WTC11 (cell line): ENCODE measurements around the gene RMDN3. TPM values are rescaled to one million over a fixed set of nuclear protein-coding genes. Genes with fewer than 3 reads are reported as not detected.

Experiments
- ATAC-seq: fragments of 200-7000 bp; cut with Tn5 transposase; 2 replicates; pipeline ENCODE4 v1.10.0; 2021; ENCODE audit warnings: mild to moderate bottlenecking, moderate library complexity
- CTCF ChIA-PET: fragments of 300-600 bp; sonication (Branson Sonifier 250); formaldehyde crosslinking; loops from one replicate; lab custom pipeline; 2021; ENCODE audit warnings: antibody characterized with exemption; lab: Charles Lee
- POLR2A ChIA-PET: fragments of 350-600 bp; sonication (Branson Sonifier 250); formaldehyde crosslinking; loops from one replicate; lab custom pipeline; 2021; ENCODE audit warnings: antibody characterized with exemption; lab: Charles Lee
- DNase-seq: peaks from one replicate; pipeline ENCODE4 v3.0.0; 2021; ENCODE audit warnings: low spot score
- H3K27ac Mint-ChIP-seq: 2 replicates; pipeline ENCODE4 v1.8.0; 2021; ENCODE audit warnings: mixed read lengths
- H3K27me3 Mint-ChIP-seq: 2 replicates; pipeline ENCODE4 v1.8.0; 2021; ENCODE audit warnings: low read depth, mild to moderate bottlenecking, moderate library complexity, mixed read lengths
- H3K36me3 Mint-ChIP-seq: 2 replicates; pipeline ENCODE4 v1.8.0; 2021; ENCODE audit warnings: mixed read lengths
- H3K4me1 Mint-ChIP-seq: 2 replicates; pipeline ENCODE4 v1.8.0; 2022; ENCODE audit warnings: mixed read lengths
- H3K4me3 Mint-ChIP-seq: 2 replicates; pipeline ENCODE4 v1.8.0; 2021; ENCODE audit warnings: mild to moderate bottlenecking, moderate library complexity, mixed read lengths
- H3K9me3 Mint-ChIP-seq: 2 replicates; pipeline ENCODE4 v1.8.0; 2021; ENCODE audit warnings: mixed read lengths
- AR ChIP-seq: fragments of 250-450 bp; sonication (Bioruptor Pico); IDR thresholded peaks from 2 replicates; pipeline ENCODE4 v1.9.0; 2021; ENCODE audit warnings: mild to moderate bottlenecking
- ATF1 ChIP-seq: sonication (generic); formaldehyde crosslinking; IDR thresholded peaks from 2 replicates; pipeline ENCODE4 v1.8.1; 2023; ENCODE audit warnings: mild to moderate bottlenecking, moderate library complexity, missing genetic modification reagents
- E2F4 ChIP-seq: sonication (generic); formaldehyde crosslinking; IDR thresholded peaks from 2 replicates; pipeline ENCODE4 v1.8.1; 2022; ENCODE audit warnings: low read depth, mild to moderate bottlenecking, moderate library complexity, missing genetic modification reagents, borderline replicate concordance
- HMGXB4 ChIP-seq: sonication (generic); formaldehyde crosslinking; IDR thresholded peaks from 2 replicates; pipeline ENCODE4 v1.8.1; 2023; ENCODE audit warnings: mild to moderate bottlenecking, moderate library complexity, missing genetic modification reagents
- KAT7 ChIP-seq: sonication (generic); formaldehyde crosslinking; IDR thresholded peaks from 2 replicates; pipeline ENCODE4 v1.8.1; 2023; ENCODE audit warnings: missing genetic modification reagents, mild to moderate bottlenecking, borderline replicate concordance
- MAX ChIP-seq: sonication (generic); formaldehyde crosslinking; IDR thresholded peaks from 2 replicates; pipeline ENCODE4 v1.8.0; 2022; ENCODE audit warnings: mild to moderate bottlenecking, missing genetic modification reagents
- NR2C2 ChIP-seq: sonication (generic); formaldehyde crosslinking; IDR thresholded peaks from 2 replicates; pipeline ENCODE4 v1.8.0; 2022; ENCODE audit warnings: mild to moderate bottlenecking, missing genetic modification reagents
- RELA ChIP-seq: sonication (generic); formaldehyde crosslinking; IDR thresholded peaks from 2 replicates; pipeline ENCODE4 v1.8.1; 2022; ENCODE audit warnings: missing genetic modification reagents, mild to moderate bottlenecking, borderline replicate concordance
- SOX15 ChIP-seq: fragments of 250-450 bp; sonication (Bioruptor Pico); IDR thresholded peaks from 2 replicates; pipeline ENCODE4 v1.9.0; 2021; ENCODE audit warnings: mild to moderate bottlenecking
- TEAD1 ChIP-seq: sonication (generic); formaldehyde crosslinking; IDR thresholded peaks from 2 replicates; pipeline ENCODE4 v1.8.0; 2022; ENCODE audit warnings: mild to moderate bottlenecking, missing genetic modification reagents
- USF2 ChIP-seq: sonication (generic); formaldehyde crosslinking; IDR thresholded peaks from 2 replicates; pipeline ENCODE4 v1.8.1; 2023; ENCODE audit warnings: mild to moderate bottlenecking, missing genetic modification reagents, moderate library complexity
- ZBTB43 ChIP-seq: sonication (generic); formaldehyde crosslinking; IDR thresholded peaks from 2 replicates; pipeline ENCODE4 v1.8.1; 2023; ENCODE audit warnings: mild to moderate bottlenecking, missing genetic modification reagents
- ZNF138 ChIP-seq: sonication (generic); formaldehyde crosslinking; conservative IDR thresholded peaks from 2 replicates; pipeline ENCODE4 v1.8.1; 2022; ENCODE audit warnings: mild to moderate bottlenecking, moderate library complexity, missing genetic modification reagents
- ZNF263 ChIP-seq: sonication (generic); formaldehyde crosslinking; IDR thresholded peaks from 2 replicates; pipeline ENCODE4 v1.8.1; 2022; ENCODE audit warnings: low read depth, mild to moderate bottlenecking, moderate library complexity, missing genetic modification reagents
- ZNF281 ChIP-seq: sonication (generic); formaldehyde crosslinking; IDR thresholded peaks from 2 replicates; pipeline ENCODE4 v1.8.0; 2023; ENCODE audit warnings: mild to moderate bottlenecking, missing genetic modification reagents
- ZNF396 ChIP-seq: fragments of 250-450 bp; sonication (Bioruptor Pico); IDR thresholded peaks from 2 replicates; pipeline ENCODE4 v1.8.0; 2021; ENCODE audit warnings: mild to moderate bottlenecking, moderate library complexity, borderline replicate concordance
- ZNF416 ChIP-seq: fragments of 250-450 bp; sonication (Bioruptor Pico); IDR thresholded peaks from 2 replicates; pipeline ENCODE4 v1.9.0; 2021; ENCODE audit warnings: mild to moderate bottlenecking, inconsistent platforms
- ZNF423 ChIP-seq: fragments of 250-450 bp; sonication (Bioruptor Pico); IDR thresholded peaks from 2 replicates; pipeline ENCODE4 v2.1.2; 2022; ENCODE audit warnings: mild to moderate bottlenecking, moderate library complexity
- ZNF671 ChIP-seq: fragments of 250-450 bp; sonication (Bioruptor Pico); IDR thresholded peaks from 2 replicates; pipeline ENCODE4 v1.8.0; 2021; ENCODE audit warnings: mild to moderate bottlenecking
- ZSCAN18 ChIP-seq: fragments of 250-450 bp; sonication (Bioruptor Pico); IDR thresholded peaks from 2 replicates; pipeline ENCODE4 v2.1.2; 2022; ENCODE audit warnings: mild to moderate bottlenecking, moderate library complexity
- total RNA-seq: library from RNA; stranded (reverse); gene quantifications from 3 replicates; pipeline ENCODE4 v1.2.3, GENCODE V29; 2021

The RMDN3 gene
- total RNA-seq, 1 experiment from 2014 or later, result 22.8 TPM

- no peak for TF ChIP-seq ZNF281 (CRISPR knock-in tag)
- no peak for TF ChIP-seq ATF1
- no peak for TF ChIP-seq ZNF138 (CRISPR knock-in tag)
- no peak for TF ChIP-seq RELA (CRISPR knock-in tag)
- TF ChIP-seq AR, result no peak
- no peak for TF ChIP-seq ZNF671 (CRISPR knock-in tag)
- no peak for TF ChIP-seq SOX15
- TF ChIP-seq, all 79 proteins: peak for 0
Observed at GRCh38 chr15:40722354-40722753, 32.7 kb downstream of the RMDN3 start (continued).

- CTCF ChIA-PET, result no interaction called here
- no peak for ATAC-seq
- H3K27me3 Mint-ChIP-seq, result no peaks in the 10 kb centered on the region
- POLR2A ChIA-PET, result no interaction called here
- TF ChIP-seq NR2C2, result no peak
- no peaks in the 10 kb centered on the region for H3K4me1 Mint-ChIP-seq
- H3K27ac Mint-ChIP-seq, result no peak overlapping the region; the same call in 1 of the 2 replicates
- H3K9me3 Mint-ChIP-seq, result no peaks in the 10 kb centered on the region
- no peak for DNase-seq
- no peak overlapping the region for H3K4me3 Mint-ChIP-seq
- H3K36me3 Mint-ChIP-seq, result peaks cover 22% of the 10 kb centered on the region
Observed at GRCh38 chr15:40721701-40722100, 33.4 kb downstream of the RMDN3 start.

- Mint-ChIP-seq H3K9me3 (no peaks in the 10 kb centered on the region), H3K27me3 (no peaks in the 10 kb centered on the region), H3K36me3 (peaks cover 49% of the 10 kb centered on the region), H3K27ac (no peak overlapping the region; the same call in 1 of the 2 replicates), H3K4me3 (no peak overlapping the region), H3K4me1 (no peaks in the 10 kb centered on the region)
- ChIA-PET POLR2A (no interaction called here), CTCF (no interaction called here)
- no peak for DNase-seq
- no peak for ATAC-seq
- TF ChIP-seq ZNF416 (CRISPR knock-in tag) (no peak), KAT7 (no peak), TEAD1 (CRISPR knock-in tag) (no peak), ZBTB43 (no peak)
Observed at GRCh38 chr15:40716165-40716564, 38.9 kb downstream of the RMDN3 start.

GRCh38 chr15:40714144-40714543, 40.9 kb downstream of the RMDN3 start:
- ChIA-PET POLR2A (no interaction called here), CTCF (interaction anchor here (0.6 to 0.7 kb wide), 2 partner anchors 16 to 50 kb away, joined by 3 read pairs; no protein-coding TSS in a partner anchor)
- ATAC-seq, result no peak
- no peak overlapping the region for H3K27ac Mint-ChIP-seq
- H3K4me3 Mint-ChIP-seq, result no peak overlapping the region
- no peaks in the 10 kb centered on the region for H3K27me3 Mint-ChIP-seq
- H3K9me3 Mint-ChIP-seq, result no peaks in the 10 kb centered on the region
- TF ChIP-seq ZSCAN18, result no peak
- TF ChIP-seq ZNF263 (CRISPR knock-in tag), result no peak
- TF ChIP-seq ZNF396 (CRISPR knock-in tag), result no peak
- TF ChIP-seq MAX (CRISPR knock-in tag), result no peak
- no peak for TF ChIP-seq E2F4
- TF ChIP-seq USF2 (CRISPR knock-in tag), result no peak
- TF ChIP-seq ZNF423 (CRISPR knock-in tag), result no peak
- TF ChIP-seq HMGXB4 (CRISPR knock-in tag), result no peak
- H3K36me3 Mint-ChIP-seq, result peaks cover 60% of the 10 kb centered on the region
- no peak for DNase-seq
- H3K4me1 Mint-ChIP-seq, result no peaks in the 10 kb centered on the region
